ENCODE measurements around the gene SETD2. TPM values are rescaled to one million over a fixed set of nuclear protein-coding genes. Genes with fewer than 3 reads are reported as not detected.

SETD2 gene
- total and polyA plus RNA-seq, 2 of the 8 experiments (the other 6 are each of a cell fraction or from before 2014, with no cell fraction given) = 15.7 to 46.3 TPM

- Histone ChIP-seq H4K5ac (ENCODE audit: insufficient read length, low read depth, low read length) (no peak overlapping the region), H3K4me3 (ENCODE audit: extremely low read depth in 1 of 4, insufficient read depth in 2 of 4, low read depth in 3 of 4, low read length in 4 of 4) (no peak overlapping the region), H3K4me2 (ENCODE audit: insufficient read depth in 1 of 2, low read depth in 2 of 2, low read length in 2 of 2) (no peak overlapping the region), H3K36me3 (ENCODE audit: control insufficient read depth in 2 of 4, insufficient read depth in 4 of 4, low read length in 3 of 4) (peaks cover 5 to 27% (median 21%) of the 10 kb centered on the region in 4 experiments; a peak in 7 of 8 replicates), H3K14ac (ENCODE audit: insufficient read length) (no peak overlapping the region), H3K79me1 (ENCODE audit: low read depth, low read length) (no peaks in the 10 kb centered on the region; the same call in 1 of the 2 replicates), H2BK5ac (ENCODE audit: low read depth, low read length) (no peak overlapping the region; the same call in 1 of the 2 replicates), H3K9me3 (ENCODE audit: insufficient read depth in 2 of 2, low read depth in 1 of 2, low read length in 1 of 2) (no peaks in the 10 kb centered on the region), H3K4me1 (replicated peaks in 1 of 4; ENCODE audit: control insufficient read depth in 3 of 4, insufficient read depth in 4 of 4, low read length in 3 of 4) (peaks cover 0 to 9% (median 5%) of the 10 kb centered on the region in 4 experiments; a peak in 5 of 7 replicates), H4K91ac (replicated peaks; ENCODE audit: insufficient read length, low read length) (no peak overlapping the region), H2BK20ac (ENCODE audit: low read length) (no peak overlapping the region), H4K20me1 (replicated peaks in 1 of 2; ENCODE audit: control insufficient read depth in 1 of 2, insufficient read depth in 2 of 2, low read length in 2 of 2) (peaks cover 0 to 21% of the 10 kb centered on the region in 2 experiments), H3K27me3 (replicated peaks in 1 of 4; ENCODE audit: control insufficient read depth in 3 of 4, extremely low read depth in 1 of 4, insufficient read depth in 3 of 4, low read length in 3 of 4) (no peaks in the 10 kb centered on the region), H2BK12ac (ENCODE audit: low read depth, low read length) (no peak overlapping the region), H3K4ac (replicated peaks; ENCODE audit: insufficient read length, low read depth, low read length) (no peak overlapping the region), H3K79me2 (ENCODE audit: control insufficient read depth in 1 of 2, insufficient read depth in 2 of 2, low read length in 2 of 2) (no peaks in the 10 kb centered on the region), H3K56ac (replicated peaks; ENCODE audit: insufficient read length, low read depth, low read length) (no peak overlapping the region), H3K27ac (ENCODE audit: low read depth, low read length) (no peak overlapping the region), H4K8ac (ENCODE audit: extremely low read depth, insufficient read depth, low read length) (no peak overlapping the region), H3K9ac (replicated peaks in 1 of 4; ENCODE audit: extremely low read depth in 1 of 4, low read depth in 3 of 4, low read length in 3 of 4) (no peak overlapping the region), H2AFZ (ENCODE audit: low read length) (no peak overlapping the region), H2BK120ac (replicated peaks; ENCODE audit: low read depth, low read length) (no peak overlapping the region), H3K23ac (ENCODE audit: insufficient read length) (no peak overlapping the region), H2BK15ac (ENCODE audit: low read length) (no peak overlapping the region), H3K18ac (ENCODE audit: extremely low read depth, low read length) (no peak overlapping the region), H3K23me2 (ENCODE audit: low read depth, low read length) (peaks cover 3% of the 10 kb centered on the region; the same call in 1 of the 2 replicates), H2AK5ac (ENCODE audit: low read depth, low read length) (no peak overlapping the region)
- ChIA-PET POLR2A (ENCODE audit: partially characterized antibody) (interaction anchor here (0.8 to 1.1 kb wide), 3 partner anchors 29 to 323 kb away, joined by 3 read pairs; partner anchors contain the start of gene CCDC12), CTCF (ENCODE audit: partially characterized antibody) (interaction anchor here (0.6 to 14.2 kb wide), 5 partner anchors 7 to 318 kb away, joined by 3 to 130 read pairs (median 5); partner anchors contain the start of genes CCDC12 and NBEAL2)
- FAIRE-seq = no peak
- no peak for DNase-seq (ENCODE audit: low read depth in 1 of 2, low spot score in 2 of 2)
- 94% methylated on average over 30 of the region's 32 CpGs; no CpG with 5 or more reads in 1 of the 2 experiments for WGBS, 2 experiments (ENCODE audit: extremely low coverage in 1 of 2, insufficient coverage in 1 of 2, insufficient read length in 1 of 2, insufficient replicate concordance in 2 of 2, low coverage in 1 of 2, low lambda C conversion rate in 2 of 2, missing lambda C conversion rate in 1 of 2)
- TF ChIP-seq MAX (IDR thresholded peaks at IDR 0.05) = no peak
- TF ChIP-seq RNF2 (IDR thresholded peaks at IDR 0.05; ENCODE audit: borderline replicate concordance, low read depth, low read length, missing control alignments, poor library complexity, severe bottlenecking) = no peak
Measured at GRCh38 chr3:47005212-47006144, 158.4 kb downstream of the SETD2 start.

Data from H1 (cell line).